GM12872 (cell line): ENCODE measurements around the gene PIPOX.

Experiments
- TF ChIP-seq, protein P1 (sequence below): IDR thresholded peaks from 3 replicates; pipeline ENCODE4 v1.5.1; 2011; ENCODE audit warnings: low read depth, mild to moderate bottlenecking, low read length, moderate library complexity; ENCODE audit not compliant: insufficient read depth

PIPOX gene

GRCh38 chr17:29036584-29036983 is 6.4 kb upstream of the PIPOX start:
- TF ChIP-seq, protein P1, sequence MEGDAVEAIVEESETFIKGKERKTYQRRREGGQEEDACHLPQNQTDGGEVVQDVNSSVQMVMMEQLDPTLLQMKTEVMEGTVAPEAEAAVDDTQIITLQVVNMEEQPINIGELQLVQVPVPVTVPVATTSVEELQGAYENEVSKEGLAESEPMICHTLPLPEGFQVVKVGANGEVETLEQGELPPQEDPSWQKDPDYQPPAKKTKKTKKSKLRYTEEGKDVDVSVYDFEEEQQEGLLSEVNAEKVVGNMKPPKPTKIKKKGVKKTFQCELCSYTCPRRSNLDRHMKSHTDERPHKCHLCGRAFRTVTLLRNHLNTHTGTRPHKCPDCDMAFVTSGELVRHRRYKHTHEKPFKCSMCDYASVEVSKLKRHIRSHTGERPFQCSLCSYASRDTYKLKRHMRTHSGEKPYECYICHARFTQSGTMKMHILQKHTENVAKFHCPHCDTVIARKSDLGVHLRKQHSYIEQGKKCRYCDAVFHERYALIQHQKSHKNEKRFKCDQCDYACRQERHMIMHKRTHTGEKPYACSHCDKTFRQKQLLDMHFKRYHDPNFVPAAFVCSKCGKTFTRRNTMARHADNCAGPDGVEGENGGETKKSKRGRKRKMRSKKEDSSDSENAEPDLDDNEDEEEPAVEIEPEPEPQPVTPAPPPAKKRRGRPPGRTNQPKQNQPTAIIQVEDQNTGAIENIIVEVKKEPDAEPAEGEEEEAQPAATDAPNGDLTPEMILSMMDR, result no peak

- TF ChIP-seq, protein P1, result no peak
Measured at GRCh38 chr17:29037739-29038084, 5.2 kb upstream of the PIPOX start.

DNA sequence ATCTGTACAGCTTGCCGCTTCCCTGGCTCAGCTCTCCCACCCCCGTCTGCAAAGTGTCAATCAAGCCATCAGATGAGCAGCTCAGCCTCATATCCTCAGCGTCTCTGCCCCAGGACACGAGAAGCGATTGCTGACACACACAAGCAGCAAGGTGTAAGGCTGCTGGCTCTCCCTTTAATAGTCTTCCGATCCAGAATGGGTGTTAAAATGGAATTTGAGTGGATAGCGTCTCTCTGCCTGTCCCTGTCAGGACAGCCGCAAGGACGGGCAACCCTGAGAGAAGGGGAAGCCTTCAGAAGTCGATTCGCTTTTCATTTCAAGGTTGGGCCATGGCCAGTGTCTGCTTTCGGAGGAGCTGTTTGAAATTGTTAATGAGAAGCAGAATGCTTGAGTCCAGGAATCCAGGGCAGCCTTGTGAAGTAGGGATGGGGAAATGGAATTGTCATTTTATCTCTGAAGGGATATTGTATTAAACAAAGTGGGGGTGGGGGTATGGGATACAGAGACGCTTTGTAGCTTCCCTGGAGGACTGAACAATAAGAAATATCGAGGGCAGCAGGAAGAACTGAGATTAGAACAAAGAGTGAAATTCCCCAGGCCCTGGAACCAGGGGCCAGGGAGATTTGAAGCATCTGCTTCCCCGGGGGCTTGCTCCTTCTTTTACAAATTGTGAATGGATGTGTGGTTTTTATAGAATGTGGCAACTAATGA is 4.7 kb upstream of the PIPOX start:
- TF ChIP-seq, protein P1, result no peak

GRCh38 chr17:29039764-29040598 is 3.0 kb upstream of the PIPOX start:
- TF ChIP-seq, protein P1, result no peak

DNA sequence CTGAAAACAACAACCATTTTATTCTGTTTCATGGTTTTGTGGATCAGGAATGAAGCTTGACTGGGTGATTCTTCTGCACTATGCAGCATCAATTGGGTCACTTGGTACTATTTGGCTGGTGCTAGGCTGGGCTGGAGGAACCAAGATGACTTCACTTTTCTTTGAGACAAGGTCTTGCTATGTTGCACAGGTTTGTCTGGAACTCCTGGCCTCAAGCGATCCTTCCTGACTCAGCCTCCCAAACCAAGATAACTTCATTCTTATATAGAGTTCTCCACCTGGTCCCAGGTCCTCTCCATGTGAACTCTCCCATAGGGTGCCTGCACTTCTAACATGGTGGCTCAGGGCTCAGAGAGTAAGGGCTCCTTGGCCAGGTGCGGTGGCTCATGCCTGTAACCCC is 1.9 kb upstream of the PIPOX start:
- TF ChIP-seq, protein P1, result no peak

DNA sequence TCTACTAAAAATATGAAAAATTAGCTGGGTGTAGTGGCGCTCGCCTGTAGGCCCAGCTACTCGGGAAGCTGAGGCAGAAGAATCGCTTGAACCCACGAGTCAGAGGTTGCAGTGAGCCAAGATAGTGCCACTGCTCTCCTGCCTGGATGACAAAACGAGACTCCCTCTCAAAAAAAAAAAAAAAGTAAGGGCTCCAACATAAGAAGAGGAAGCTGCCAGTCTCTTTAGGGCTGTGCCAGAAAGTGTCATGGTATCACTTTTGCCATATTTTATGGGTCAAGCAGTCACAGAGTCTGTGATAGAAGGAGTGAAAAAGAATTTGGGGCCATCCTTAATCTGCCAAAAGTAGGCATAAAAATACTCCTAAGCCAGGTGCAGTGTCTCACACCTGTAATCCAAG is 1.4 kb upstream of the PIPOX start:
- TF ChIP-seq, protein P1, result no peak

GRCh38 chr17:29042026-29042678 is 789 bp upstream of the PIPOX start:
- TF ChIP-seq, protein P1, result no peak
